Activated T-helper 2 cell treated with anti-CD3 and anti-CD28 coated beads, Interferon-gamma antibody, Interleukin-2, Interleukin-4, amounts not matched to agents 10 μg/mL and 5 μg/mL and 100 μg/mL, durations not matched to agents 14 hours and 24 hours and 36 hours (primary cell): ENCODE measurements around the gene RNF4. TPM values are rescaled to one million over a fixed set of nuclear protein-coding genes. Genes with fewer than 3 reads are reported as not detected.

Experiments used
- DNase-seq: peaks from one replicate; pipeline ENCODE4 v3.0.0; 2021; ENCODE audit warnings: low spot score
- H3K27ac Mint-ChIP-seq: one replicate; pipeline ENCODE4 v1.8.0; 2021; ENCODE audit warnings: mixed read lengths
- H3K27me3 Mint-ChIP-seq: one replicate; pipeline ENCODE4 v1.8.0; 2021; ENCODE audit warnings: low read depth, mixed read lengths
- H3K36me3 Mint-ChIP-seq: one replicate; pipeline ENCODE4 v1.8.0; 2021; ENCODE audit warnings: low read depth, mixed read lengths
- H3K4me1 Mint-ChIP-seq: one replicate; pipeline ENCODE4 v1.8.0; 2021; ENCODE audit warnings: low read depth, mixed read lengths
- H3K4me3 Mint-ChIP-seq: one replicate; pipeline ENCODE4 v1.8.0; 2021; ENCODE audit warnings: low read depth, mild to moderate bottlenecking, moderate library complexity, mixed read lengths
- H3K9me3 Mint-ChIP-seq: one replicate; pipeline ENCODE4 v1.8.0; 2021; ENCODE audit warnings: mixed read lengths
- intact Hi-C: fragments of 100-400 bp; cut with micrococcal nuclease; formaldehyde crosslinking; loops from one replicate; pipeline ENCODE4 v1.15.1; 2023
- total RNA-seq: library from RNA; stranded (reverse); gene quantifications from 2 replicates; pipeline ENCODE4 v1.2.3, GENCODE V29; 2022

Gene RNF4
- 99.0 and 99.1 TPM in 2 replicates for total RNA-seq

GRCh38 chr4:2468456-2469191 lies at the start of gene RNF4:
Gene RNF4 (plus strand): TSS chr4:2469106. CDS start chr4:2490494, 21,388 bp downstream.
- peak; percentile 96 for DNase-seq
- no peaks in the 10 kb centered on the region for H3K9me3 Mint-ChIP-seq
- peak within 1 kb of the TSS; percentile 96 for H3K27ac Mint-ChIP-seq
- intact Hi-C loops = loop anchor here (1.0 to 10.0 kb wide), 9 partner anchors 16 to 754 kb away; partner anchors contain the start of genes CFAP99, FAM193A, HAUS3 and MXD4
- peaks cover 4% of the 10 kb centered on the region for H3K27me3 Mint-ChIP-seq
- H3K4me3 Mint-ChIP-seq = peak within 1 kb of the TSS; percentile 92
- peaks cover 27% of the 10 kb centered on the region for H3K4me1 Mint-ChIP-seq
- peaks cover 49% of the 10 kb centered on the region for H3K36me3 Mint-ChIP-seq

- Mint-ChIP-seq H3K27ac (no peak overlapping the region), H3K27me3 (peaks cover 48% of the 10 kb centered on the region), H3K36me3 (peaks cover 5% of the 10 kb centered on the region), H3K9me3 (no peaks in the 10 kb centered on the region), H3K4me3 (peak overlapping the region; percentile 60), H3K4me1 (peaks cover 23% of the 10 kb centered on the region)
- intact Hi-C loops = loop anchor here (2.0 to 10.0 kb wide), 2 partner anchors 563 to 875 kb away; partner anchors contain the start of genes LETM1 and RGS12
- no peak for DNase-seq
These were observed 49.1 kb upstream of the RNF4 start for GRCh38 chr4:2419814-2420213.

- H3K27ac Mint-ChIP-seq = no peak overlapping the region
- H3K9me3 Mint-ChIP-seq = no peaks in the 10 kb centered on the region
- H3K27me3 Mint-ChIP-seq = peaks cover 40% of the 10 kb centered on the region
- no peaks in the 10 kb centered on the region for H3K36me3 Mint-ChIP-seq
- peaks cover 14% of the 10 kb centered on the region for H3K4me1 Mint-ChIP-seq
- intact Hi-C loops = no loop called here
- DNase-seq = no peak
- H3K4me3 Mint-ChIP-seq = no peak overlapping the region
These were observed 47.0 kb upstream of the RNF4 start for GRCh38 chr4:2421928-2422327.

- DNase-seq = no peak
- H3K4me1 Mint-ChIP-seq = peaks cover 14% of the 10 kb centered on the region
- peaks cover 34% of the 10 kb centered on the region for H3K27me3 Mint-ChIP-seq
- H3K4me3 Mint-ChIP-seq = no peak overlapping the region
- no peaks in the 10 kb centered on the region for H3K36me3 Mint-ChIP-seq
- no peaks in the 10 kb centered on the region for H3K9me3 Mint-ChIP-seq
- intact Hi-C loops = no loop called here
- no peak overlapping the region for H3K27ac Mint-ChIP-seq
These were observed 45.8 kb upstream of the RNF4 start for GRCh38 chr4:2423066-2423465.

- intact Hi-C loops = no loop called here
- Mint-ChIP-seq H3K36me3 (no peaks in the 10 kb centered on the region), H3K4me3 (no peak overlapping the region), H3K9me3 (no peaks in the 10 kb centered on the region), H3K4me1 (peaks cover 14% of the 10 kb centered on the region), H3K27ac (no peak overlapping the region), H3K27me3 (peaks cover 34% of the 10 kb centered on the region)
- DNase-seq = no peak
These were observed 45.2 kb upstream of the RNF4 start for GRCh38 chr4:2423695-2424094.

GRCh38 chr4:2424581-2424980 lies 44.3 kb upstream of the RNF4 start:
- no peaks in the 10 kb centered on the region for H3K36me3 Mint-ChIP-seq
- H3K4me1 Mint-ChIP-seq = peaks cover 8% of the 10 kb centered on the region
- H3K9me3 Mint-ChIP-seq = no peaks in the 10 kb centered on the region
- intact Hi-C loops = no loop called here
- no peak for DNase-seq
- H3K27me3 Mint-ChIP-seq = peaks cover 28% of the 10 kb centered on the region
- H3K27ac Mint-ChIP-seq = no peak overlapping the region
- H3K4me3 Mint-ChIP-seq = no peak overlapping the region

- H3K27ac Mint-ChIP-seq = no peak overlapping the region
- H3K4me1 Mint-ChIP-seq = no peaks in the 10 kb centered on the region
- intact Hi-C loops = no loop called here
- DNase-seq = no peak
- H3K27me3 Mint-ChIP-seq = peaks cover 18% of the 10 kb centered on the region
- no peak overlapping the region for H3K4me3 Mint-ChIP-seq
- H3K36me3 Mint-ChIP-seq = no peaks in the 10 kb centered on the region
- H3K9me3 Mint-ChIP-seq = no peaks in the 10 kb centered on the region
These were observed 43.4 kb upstream of the RNF4 start for GRCh38 chr4:2425386-2426068.

GRCh38 chr4:2426069-2426397 lies 42.9 kb upstream of the RNF4 start:
- H3K9me3 Mint-ChIP-seq = no peaks in the 10 kb centered on the region
- H3K27me3 Mint-ChIP-seq = peaks cover 13% of the 10 kb centered on the region
- no peak overlapping the region for H3K4me3 Mint-ChIP-seq
- H3K36me3 Mint-ChIP-seq = no peaks in the 10 kb centered on the region
- no peaks in the 10 kb centered on the region for H3K4me1 Mint-ChIP-seq
- no peak for DNase-seq
- no peak overlapping the region for H3K27ac Mint-ChIP-seq
- intact Hi-C loops = no loop called here

- DNase-seq = no peak
These were observed 42.1 kb upstream of the RNF4 start for GRCh38 chr4:2426711-2427275.

GRCh38 chr4:2427383-2428334 lies 41.2 kb upstream of the RNF4 start:
- DNase-seq = no peak
- intact Hi-C loops = no loop called here
- H3K9me3 Mint-ChIP-seq = no peaks in the 10 kb centered on the region
- H3K36me3 Mint-ChIP-seq = no peaks in the 10 kb centered on the region
- no peak overlapping the region for H3K4me3 Mint-ChIP-seq
- no peaks in the 10 kb centered on the region for H3K4me1 Mint-ChIP-seq
- peaks cover 3% of the 10 kb centered on the region for H3K27me3 Mint-ChIP-seq
- no peak overlapping the region for H3K27ac Mint-ChIP-seq

More at GRCh38 chr4:2426711-2427275, 42.1 kb upstream of the RNF4 start:
- H3K27ac Mint-ChIP-seq = no peak overlapping the region
- H3K4me1 Mint-ChIP-seq = no peaks in the 10 kb centered on the region
- no peaks in the 10 kb centered on the region for H3K36me3 Mint-ChIP-seq
- peaks cover 10% of the 10 kb centered on the region for H3K27me3 Mint-ChIP-seq
- no peaks in the 10 kb centered on the region for H3K9me3 Mint-ChIP-seq
- intact Hi-C loops = no loop called here
- no peak overlapping the region for H3K4me3 Mint-ChIP-seq

GRCh38 chr4:2428496-2429213 lies 40.3 kb upstream of the RNF4 start:
- Mint-ChIP-seq H3K27ac (no peak overlapping the region), H3K4me3 (no peak overlapping the region), H3K9me3 (no peaks in the 10 kb centered on the region), H3K4me1 (no peaks in the 10 kb centered on the region), H3K27me3 (peaks cover 3% of the 10 kb centered on the region), H3K36me3 (no peaks in the 10 kb centered on the region)
- no peak for DNase-seq
- intact Hi-C loops = no loop called here
